Parathyroid adenoma (tissue), 2 donors: ENCODE results near the gene CBX3.
"Not testable (repeated sequence)": the region's sequence is repeated elsewhere in the genome, so short reads cannot be mapped to it uniquely, and the experiment has no call there.

ENCODE experiments used
- H2AFZ ChIP-seq: fragments of 300-600 bp; sonication (generic); one replicate; pipeline ENCODE4 v1.7.0; 2017; ENCODE audit warnings: antibody characterized with exemption, mild to moderate bottlenecking
- H3K27ac ChIP-seq: fragments of 300-600 bp; sonication (generic); one replicate; pipeline ENCODE4 v1.7.0; 2017
- H3K27me3 ChIP-seq: fragments of 300-600 bp; sonication (generic); one replicate; pipeline ENCODE4 v1.7.0; 2017; ENCODE audit warnings: low read length; ENCODE audit not compliant: control insufficient read depth, insufficient read depth
- H3K36me3 ChIP-seq: fragments of 300-600 bp; sonication (generic); one replicate; pipeline ENCODE4 v1.7.0; 2017; ENCODE audit warnings: low read length; ENCODE audit not compliant: control insufficient read depth, insufficient read depth
- H3K4me1 ChIP-seq: fragments of 300-600 bp; sonication (generic); one replicate; pipeline ENCODE4 v1.7.0; 2017; ENCODE audit warnings: control low read depth
- H3K4me2 ChIP-seq: fragments of 300-600 bp; sonication (generic); one replicate; pipeline ENCODE4 v1.7.0; 2017; ENCODE audit warnings: low read length
- H3K4me3 ChIP-seq: fragments of 300-600 bp; sonication (generic); one replicate; pipeline ENCODE4 v1.7.0; 2017; ENCODE audit warnings: low read depth, low read length
- H3K79me2 ChIP-seq: fragments of 300-600 bp; sonication (generic); one replicate; pipeline ENCODE4 v1.7.0; 2017; ENCODE audit warnings: control low read depth
- H3K9ac ChIP-seq: fragments of 300-600 bp; sonication (generic); one replicate; pipeline ENCODE4 v1.7.0; 2017; ENCODE audit warnings: mild to moderate bottlenecking
- H3K9me3 ChIP-seq: fragments of 300-600 bp; sonication (generic); one replicate; pipeline ENCODE4 v1.7.0; 2017; ENCODE audit warnings: low read length; ENCODE audit not compliant: control insufficient read depth
- TF ChIP-seq, protein P1 (sequence below): fragments of 300-600 bp; sonication (generic); IDR thresholded peaks from one replicate; pipeline ENCODE4 v1.7.0; 2017; ENCODE audit warnings: antibody characterized with exemption, mild to moderate bottlenecking
- donor health status: primary hyperparathyroidism.

The CBX3 gene

DNA sequence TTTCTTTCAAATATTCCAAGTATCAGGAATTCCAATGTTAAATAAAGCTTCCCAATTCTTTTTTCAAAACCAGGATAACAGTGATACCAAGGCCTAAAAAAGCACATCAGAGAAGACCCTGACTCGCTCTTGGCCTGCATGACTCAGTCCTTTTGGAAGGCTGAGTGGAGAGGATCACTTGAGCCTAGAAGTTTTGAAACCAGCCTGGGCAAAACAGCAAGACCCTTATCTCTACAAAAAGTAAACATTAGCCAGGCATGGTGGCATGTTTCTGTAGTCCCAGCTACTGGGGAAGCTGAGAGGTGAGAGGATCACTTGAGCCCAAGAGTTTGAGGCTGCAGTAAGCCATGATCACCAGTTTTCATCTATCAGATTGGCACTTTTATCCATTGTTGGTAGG is 30.9 kb upstream of the CBX3 start:
- Histone ChIP-seq H3K36me3 (no peaks in the 10 kb centered on the region), H3K27me3 (no peaks in the 10 kb centered on the region), H3K4me3 (no peak overlapping the region), H3K27ac (no peak overlapping the region), H2AFZ (no peak overlapping the region), H3K79me2 (no peaks in the 10 kb centered on the region), H3K9ac (no peak overlapping the region), H3K4me2 (no peak overlapping the region), H3K9me3 (no peaks in the 10 kb centered on the region), H3K4me1 (no peaks in the 10 kb centered on the region)
- TF ChIP-seq, protein P1, sequence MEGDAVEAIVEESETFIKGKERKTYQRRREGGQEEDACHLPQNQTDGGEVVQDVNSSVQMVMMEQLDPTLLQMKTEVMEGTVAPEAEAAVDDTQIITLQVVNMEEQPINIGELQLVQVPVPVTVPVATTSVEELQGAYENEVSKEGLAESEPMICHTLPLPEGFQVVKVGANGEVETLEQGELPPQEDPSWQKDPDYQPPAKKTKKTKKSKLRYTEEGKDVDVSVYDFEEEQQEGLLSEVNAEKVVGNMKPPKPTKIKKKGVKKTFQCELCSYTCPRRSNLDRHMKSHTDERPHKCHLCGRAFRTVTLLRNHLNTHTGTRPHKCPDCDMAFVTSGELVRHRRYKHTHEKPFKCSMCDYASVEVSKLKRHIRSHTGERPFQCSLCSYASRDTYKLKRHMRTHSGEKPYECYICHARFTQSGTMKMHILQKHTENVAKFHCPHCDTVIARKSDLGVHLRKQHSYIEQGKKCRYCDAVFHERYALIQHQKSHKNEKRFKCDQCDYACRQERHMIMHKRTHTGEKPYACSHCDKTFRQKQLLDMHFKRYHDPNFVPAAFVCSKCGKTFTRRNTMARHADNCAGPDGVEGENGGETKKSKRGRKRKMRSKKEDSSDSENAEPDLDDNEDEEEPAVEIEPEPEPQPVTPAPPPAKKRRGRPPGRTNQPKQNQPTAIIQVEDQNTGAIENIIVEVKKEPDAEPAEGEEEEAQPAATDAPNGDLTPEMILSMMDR, result no peak

DNA sequence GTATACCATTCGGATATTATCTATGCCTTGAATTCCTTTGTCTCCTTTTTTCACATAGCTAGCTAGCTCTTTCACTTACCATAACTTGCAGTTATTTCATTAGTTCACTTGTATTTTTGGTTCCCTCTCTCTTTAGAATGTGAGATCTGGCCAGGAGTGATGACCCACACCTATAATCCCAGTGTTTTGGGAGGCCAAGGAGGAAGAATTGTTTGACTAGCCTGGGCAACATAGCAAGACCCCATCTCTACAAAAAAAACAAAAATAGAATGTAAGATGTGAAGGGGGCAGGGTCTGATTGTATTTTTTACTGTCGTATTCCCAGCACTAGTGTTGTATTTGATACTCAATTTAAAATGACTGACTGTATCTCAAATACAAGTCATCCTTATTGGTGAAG is 29.9 kb upstream of the CBX3 start:
- H3K79me2 ChIP-seq, result no peaks in the 10 kb centered on the region
- no peak overlapping the region for H3K4me3 ChIP-seq
- H3K9ac ChIP-seq, result no peak overlapping the region
- H2AFZ ChIP-seq, result no peak overlapping the region
- H3K27me3 ChIP-seq, result no peaks in the 10 kb centered on the region
- no peak overlapping the region for H3K4me2 ChIP-seq
- no peak overlapping the region for H3K27ac ChIP-seq
- no peaks in the 10 kb centered on the region for H3K36me3 ChIP-seq
- H3K4me1 ChIP-seq, result no peaks in the 10 kb centered on the region
- no peaks in the 10 kb centered on the region for H3K9me3 ChIP-seq
- TF ChIP-seq, protein P1, result no peak

DNA sequence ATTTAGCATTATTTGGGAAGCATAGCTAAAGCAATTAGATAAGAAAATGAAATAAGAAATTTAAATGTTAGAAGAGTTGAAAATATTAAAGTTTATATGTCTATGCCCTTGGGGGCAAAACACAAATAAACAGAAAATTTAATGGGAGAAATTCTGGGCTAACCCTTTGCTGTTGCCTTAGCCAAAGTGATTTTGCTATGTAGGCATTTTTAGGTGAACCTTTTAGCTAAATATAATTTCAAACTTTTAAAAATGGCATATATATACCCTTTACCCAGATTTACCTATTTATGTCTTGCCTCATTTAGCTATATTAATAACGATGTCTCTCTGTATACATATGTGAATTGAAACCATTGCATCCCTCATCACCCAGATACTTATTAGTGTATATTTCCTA is 29.5 kb upstream of the CBX3 start:
- H3K79me2 ChIP-seq, result no peaks in the 10 kb centered on the region
- no peaks in the 10 kb centered on the region for H3K27me3 ChIP-seq
- TF ChIP-seq, protein P1, result no peak
- H3K9me3 ChIP-seq, result no peaks in the 10 kb centered on the region
- no peaks in the 10 kb centered on the region for H3K4me1 ChIP-seq
- no peaks in the 10 kb centered on the region for H3K36me3 ChIP-seq
- no peak overlapping the region for H3K4me3 ChIP-seq
- no peak overlapping the region for H3K27ac ChIP-seq
- H2AFZ ChIP-seq, result no peak overlapping the region
- H3K4me2 ChIP-seq, result no peak overlapping the region
- no peak overlapping the region for H3K9ac ChIP-seq

DNA sequence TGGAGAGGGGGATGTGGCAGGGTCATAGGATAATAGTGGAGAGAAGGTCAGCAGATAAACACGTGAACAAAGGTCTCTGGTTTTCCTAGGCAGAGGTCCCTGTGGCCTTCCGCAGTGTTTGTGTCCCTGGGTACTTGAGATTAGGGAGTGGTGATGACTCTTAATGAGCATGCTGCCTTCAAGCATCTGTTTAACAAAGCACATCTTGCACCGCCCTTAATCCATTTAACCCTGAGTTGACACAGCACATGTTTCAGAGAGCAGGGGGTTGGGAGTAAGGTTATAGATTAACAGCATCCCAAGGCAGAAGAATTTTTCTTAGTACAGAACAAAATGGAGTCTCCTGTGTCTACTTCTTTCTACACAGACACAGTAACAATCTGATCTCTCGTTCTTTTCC is 25.6 kb upstream of the CBX3 start:
- H3K9ac ChIP-seq, H3K4me2 ChIP-seq, H2AFZ ChIP-seq, H3K36me3 ChIP-seq, H3K79me2 ChIP-seq, H3K9me3 ChIP-seq, H3K27me3 ChIP-seq, H3K4me3 ChIP-seq, H3K4me1 ChIP-seq, H3K27ac ChIP-seq: not testable (repeated sequence)

DNA sequence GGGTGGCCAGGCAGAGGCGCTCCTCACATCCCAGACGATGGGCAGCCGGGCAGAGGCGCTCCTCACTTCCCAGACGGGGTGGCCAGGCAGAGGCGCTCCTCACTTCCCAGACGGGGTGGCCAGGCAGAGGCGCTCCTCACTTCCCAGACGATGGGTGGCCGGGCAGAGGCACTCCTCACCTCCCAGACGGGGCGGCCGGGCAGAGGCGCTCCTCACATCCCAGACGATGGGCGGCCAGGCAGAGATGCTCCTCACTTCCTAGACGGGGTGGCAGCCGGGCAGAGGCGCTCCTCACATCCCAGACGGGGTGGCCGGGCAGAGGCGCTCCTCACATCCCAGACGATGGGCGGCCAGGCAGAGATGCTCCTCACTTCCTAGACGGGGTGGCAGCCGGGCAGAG is 24.8 kb upstream of the CBX3 start:
- not testable (repeated sequence) for H3K27me3 ChIP-seq, H3K4me1 ChIP-seq, H3K9me3 ChIP-seq, H3K9ac ChIP-seq, H3K79me2 ChIP-seq, H3K4me2 ChIP-seq, H3K36me3 ChIP-seq, H3K4me3 ChIP-seq, H3K27ac ChIP-seq, H2AFZ ChIP-seq

DNA sequence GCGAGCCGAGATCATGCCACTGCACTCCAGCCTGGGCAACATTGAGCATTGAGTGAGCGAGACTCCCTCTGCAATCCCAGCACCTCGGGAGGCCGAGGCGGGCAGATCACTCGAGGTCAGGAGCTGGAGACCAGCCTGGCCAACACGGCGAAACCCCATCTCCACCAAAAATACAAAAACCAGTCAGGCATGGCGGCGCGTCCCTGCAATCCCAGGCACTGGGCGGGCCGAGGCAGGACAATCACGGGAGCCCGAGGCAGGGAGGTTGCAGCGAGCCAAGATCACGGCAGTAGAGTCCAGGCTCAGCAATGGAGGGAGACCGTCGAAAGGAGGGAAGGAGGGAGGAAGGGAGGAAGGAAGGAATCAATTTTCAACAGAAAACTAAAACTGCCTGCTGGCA is 24.3 kb upstream of the CBX3 start:
- not testable (repeated sequence) for H3K9ac ChIP-seq, H3K9me3 ChIP-seq, H3K27me3 ChIP-seq, H3K36me3 ChIP-seq, H3K4me2 ChIP-seq, H3K79me2 ChIP-seq, H3K4me1 ChIP-seq, H3K27ac ChIP-seq, H3K4me3 ChIP-seq, H2AFZ ChIP-seq
